GM19193 (cell line): ENCODE data around the gene SLC7A7.

Experiments
- POLR2A ChIP-seq: IDR thresholded peaks from 4 replicates; pipeline ENCODE4 v1.6.1; 2011; ENCODE audit not compliant: insufficient read depth, insufficient read length; ENCODE audit errors: extremely low read depth

SLC7A7 gene

DNA sequence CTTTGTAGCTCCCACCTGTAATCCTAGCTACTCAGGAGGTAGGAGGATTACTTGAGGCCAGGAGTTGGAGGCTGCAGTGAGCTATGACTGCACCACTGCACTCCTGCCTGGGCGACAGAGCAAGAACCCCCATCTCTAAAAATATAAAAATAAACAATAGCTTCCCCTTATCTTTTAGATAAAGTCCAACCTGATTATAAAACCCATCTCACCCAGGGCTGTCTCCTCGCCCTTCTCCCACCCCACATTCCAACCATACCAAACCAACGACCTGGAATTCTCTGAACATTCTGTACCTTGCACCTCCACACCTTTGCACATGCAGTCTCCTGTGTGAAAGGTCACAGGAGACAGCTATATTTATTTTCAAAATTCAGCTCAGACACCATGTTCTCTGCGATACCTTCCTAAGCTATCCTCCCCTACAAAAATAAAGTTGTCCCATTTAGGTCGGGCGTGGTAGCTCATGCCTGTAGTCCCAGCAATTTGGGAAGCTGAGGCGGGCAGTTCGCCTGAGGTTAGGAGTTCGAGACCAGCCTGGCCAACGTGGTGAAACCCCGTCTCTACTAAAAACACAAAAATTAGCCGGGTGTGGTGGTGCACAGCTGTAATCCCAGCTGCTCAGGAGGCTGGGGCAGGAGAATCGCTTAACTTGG, 7.7 kb downstream of the SLC7A7 start:
- no peak for TF ChIP-seq POLR2A

- peak; percentile 39 for TF ChIP-seq POLR2A
These were observed 11.6 kb downstream of the SLC7A7 start for GRCh38 chr14:22803687-22803974.

GRCh38 chr14:22802860-22803686, 12.2 kb downstream of the SLC7A7 start:
- TF ChIP-seq POLR2A: no peak

- TF ChIP-seq POLR2A: no peak
These were observed 13.5 kb downstream of the SLC7A7 start for GRCh38 chr14:22801716-22802115.

GRCh38 chr14:22800346-22800745, 14.9 kb downstream of the SLC7A7 start:
- TF ChIP-seq POLR2A: no peak

DNA sequence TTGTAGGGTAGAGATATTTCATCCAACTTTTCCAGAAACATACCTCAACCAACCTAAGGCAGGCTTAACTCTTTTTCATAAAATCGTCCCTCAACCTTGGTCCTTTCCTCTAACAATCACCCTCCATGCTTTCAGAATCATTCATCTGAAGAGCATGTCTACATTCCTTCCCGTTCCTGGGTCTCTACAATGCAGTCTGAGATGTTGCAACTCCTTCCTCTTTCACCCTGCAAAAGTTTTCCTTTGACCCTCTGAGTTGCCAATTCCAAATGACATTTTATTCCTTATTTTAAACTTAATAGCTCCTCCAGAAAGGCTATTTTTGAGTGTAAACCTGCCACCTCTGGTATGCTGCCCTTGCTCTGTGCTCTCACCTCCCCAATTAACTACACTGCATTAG, 16.7 kb downstream of the SLC7A7 start:
- no peak for TF ChIP-seq POLR2A

- no peak for TF ChIP-seq POLR2A
These were observed 18.0 kb downstream of the SLC7A7 start for GRCh38 chr14:22797017-22797917.

GRCh38 chr14:22796087-22796707, 19.0 kb downstream of the SLC7A7 start:
- TF ChIP-seq POLR2A: peak; percentile 36

DNA sequence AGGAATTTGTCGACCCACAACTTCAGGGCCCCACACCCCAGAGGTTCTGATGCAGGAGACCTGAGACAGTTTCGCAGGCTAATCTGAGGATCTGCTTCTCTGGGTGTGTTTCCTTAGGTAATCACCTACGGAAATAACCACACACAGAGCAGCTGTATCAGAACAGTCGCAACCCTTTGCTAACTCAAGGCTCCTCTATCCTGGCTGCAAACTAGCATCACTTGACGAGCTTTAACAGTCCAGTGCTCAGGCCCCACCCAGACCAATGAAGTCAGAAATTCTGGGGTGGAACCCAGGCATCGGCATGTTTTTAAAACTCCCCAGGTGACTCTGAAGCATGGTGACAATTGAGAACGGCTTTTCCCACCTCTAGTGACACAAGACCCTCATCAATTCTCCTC, 20.7 kb downstream of the SLC7A7 start:
- peak; percentile 52 for TF ChIP-seq POLR2A

- no peak for TF ChIP-seq POLR2A
These were observed 21.3 kb downstream of the SLC7A7 start for GRCh38 chr14:22793976-22794375.

DNA sequence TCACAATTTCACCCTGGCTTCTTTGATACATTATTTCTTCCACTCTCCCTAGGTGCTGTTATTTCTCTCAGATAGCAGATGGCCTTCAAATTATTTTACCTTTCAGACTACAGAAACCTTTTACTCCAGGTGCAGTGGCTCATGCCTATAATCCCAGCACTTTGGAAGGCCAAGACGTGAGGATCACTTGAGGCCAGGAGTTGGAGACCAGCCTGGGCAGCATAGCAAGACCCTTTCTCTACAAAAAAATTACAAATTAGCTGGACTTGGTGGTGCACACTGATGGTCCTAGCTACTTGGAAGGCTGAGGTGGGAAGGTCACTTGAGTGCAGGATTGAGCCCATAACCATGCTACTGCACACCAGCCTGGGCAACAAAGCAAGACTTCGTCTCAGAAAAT, 23.1 kb downstream of the SLC7A7 start:
- TF ChIP-seq POLR2A: no peak

- no peak for TF ChIP-seq POLR2A
These were observed 23.9 kb downstream of the SLC7A7 start for GRCh38 chr14:22791301-22791700.

GRCh38 chr14:22786685-22787084, 28.6 kb downstream of the SLC7A7 start:
- no peak for TF ChIP-seq POLR2A

GRCh38 chr14:22781301-22781991, 33.8 kb downstream of the SLC7A7 start:
- no peak for TF ChIP-seq POLR2A

GRCh38 chr14:22780941-22781300, 34.3 kb downstream of the SLC7A7 start:
- no peak for TF ChIP-seq POLR2A

DNA sequence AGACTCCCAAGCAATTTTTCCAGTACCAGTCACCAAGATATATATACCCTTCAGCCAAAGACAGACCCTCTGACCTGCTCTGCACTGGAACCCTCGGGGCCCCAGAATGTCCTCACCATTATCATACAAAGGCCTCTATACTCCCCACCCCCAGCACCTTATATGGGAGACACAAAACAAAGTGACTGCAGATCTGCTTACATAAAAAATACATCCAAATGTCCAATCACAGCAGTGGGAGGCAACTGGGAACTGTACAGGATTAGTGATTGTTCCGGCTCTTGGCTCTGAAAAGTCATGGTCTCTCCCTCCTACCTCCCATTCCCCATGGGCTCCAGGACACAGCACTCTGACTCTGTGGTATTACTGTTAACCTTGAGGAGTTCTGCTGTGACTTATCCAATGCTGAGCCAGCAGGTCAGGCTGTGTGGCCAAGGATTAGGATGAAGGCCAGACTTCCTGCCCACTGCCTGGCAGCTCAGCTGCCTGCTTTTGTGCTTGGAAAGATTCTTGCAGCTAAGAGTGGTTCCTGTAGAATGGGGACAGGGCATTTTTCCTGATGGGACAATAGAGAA, 35.0 kb downstream of the SLC7A7 start:
- no peak for TF ChIP-seq POLR2A
